ENCODE measurements around the gene SCAMP2.

Gene SCAMP2

DNA sequence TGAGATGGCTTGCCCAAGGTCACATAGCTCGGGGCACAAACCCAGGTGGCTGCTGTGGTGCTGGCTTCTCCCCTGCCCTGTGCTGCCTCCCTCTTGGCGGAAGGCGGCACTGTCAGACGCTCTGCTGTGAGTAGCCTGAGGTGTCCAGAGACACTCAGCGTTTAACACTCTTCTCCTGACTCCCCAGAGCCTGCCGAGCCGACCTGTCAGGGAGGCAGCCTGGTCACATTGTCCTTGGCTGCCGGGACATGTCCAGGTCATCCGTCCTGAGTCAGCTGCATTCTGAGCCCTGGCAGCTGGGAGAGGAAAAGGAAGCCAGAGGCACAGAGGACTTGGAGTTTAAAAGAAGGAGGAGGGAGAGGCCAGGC, 55.8 kb downstream of the SCAMP2 start:
- WGBS (ENCODE audit: insufficient coverage), result 80% methylated on average over 5 of the region's 9 CpGs
- no peak overlapping the region for H3K4me3 ChIP-seq (ENCODE audit: control insufficient read depth in 1 of 7, extremely low read depth in 1 of 7, insufficient read depth in 4 of 7, low read depth in 2 of 7, low read length in 6 of 7)
- no peak for DNase-seq
- no peak overlapping the region for H3K27ac ChIP-seq (ENCODE audit: insufficient read depth in 1 of 2, low read depth in 1 of 2, low read length in 2 of 2, poor library complexity in 1 of 2, severe bottlenecking in 2 of 2)
- no peaks in the 10 kb centered on the region for H3K9me3 ChIP-seq (ENCODE audit: control extremely low read depth in 1 of 5, control insufficient read depth in 4 of 5, insufficient read depth in 2 of 5, low read depth in 1 of 5, low read length in 4 of 5)
- no peaks in the 10 kb centered on the region for H3K36me3 ChIP-seq (ENCODE audit: control insufficient read depth in 4 of 4, insufficient read depth in 4 of 4, low read length in 3 of 4)
- H3K4me1 ChIP-seq (ENCODE audit: control extremely low read depth in 1 of 4, control insufficient read depth in 4 of 4, insufficient read depth in 4 of 4, low read length in 3 of 4), result peaks cover 0 to 7% (median 4%) of the 10 kb centered on the region in 4 experiments
- ChIA-PET POLR2A (no interaction called here), CTCF (interaction anchor here (0.7 to 1.4 kb wide), 7 partner anchors 9 to 186 kb away, joined by 3 to 6 read pairs (median 4); partner anchors contain the start of gene CPLX3)
- H3K27me3 ChIP-seq (replicated peaks in 2 of 5; ENCODE audit: control insufficient read depth in 4 of 5, insufficient read depth in 5 of 5, low read length in 4 of 5), result no peaks in the 10 kb centered on the region

DNA sequence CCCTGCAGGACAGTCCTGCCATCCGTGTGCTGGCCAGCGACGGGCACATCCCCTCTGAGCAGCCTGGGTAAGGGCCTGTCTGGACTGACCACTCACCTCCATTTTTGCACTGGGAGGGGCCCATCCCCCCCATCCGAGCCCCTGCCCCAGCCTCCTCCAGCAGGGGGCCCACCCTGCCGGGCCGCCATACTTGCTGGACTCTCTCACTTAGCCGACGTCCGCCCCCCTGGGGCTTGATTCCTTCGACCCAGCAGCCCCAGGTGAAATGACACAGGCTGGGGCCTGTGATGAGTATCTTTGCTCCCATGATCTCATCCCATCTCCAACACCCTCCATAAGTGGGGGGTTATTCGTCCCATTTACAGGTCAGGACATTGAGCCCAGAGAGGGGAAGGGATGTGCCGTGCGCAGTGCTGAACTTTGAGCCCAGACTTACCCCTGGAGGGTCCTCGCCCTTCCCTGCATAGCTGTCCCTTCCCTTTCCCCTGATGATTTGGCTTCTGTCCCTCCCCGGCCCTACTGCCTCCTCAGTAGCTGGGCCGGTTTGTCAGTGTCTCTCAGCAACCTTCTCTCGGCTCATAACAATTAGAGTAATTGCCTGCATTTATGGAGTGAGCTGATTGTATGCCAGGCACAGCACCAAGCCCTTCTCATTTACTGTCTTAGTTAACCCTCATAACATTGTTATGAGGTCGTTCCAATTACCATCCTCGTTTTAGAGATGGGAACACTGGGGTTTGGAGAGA, 56.4 kb downstream of the SCAMP2 start:
- H3K36me3 ChIP-seq (ENCODE audit: control insufficient read depth in 4 of 4, insufficient read depth in 4 of 4, low read length in 3 of 4), result no peaks in the 10 kb centered on the region
- no peak for DNase-seq
- peaks cover 0 to 7% (median 4%) of the 10 kb centered on the region in 4 experiments for H3K4me1 ChIP-seq (ENCODE audit: control extremely low read depth in 1 of 4, control insufficient read depth in 4 of 4, insufficient read depth in 4 of 4, low read length in 3 of 4)
- CTCF ChIA-PET, result interaction anchor here (0.9 to 1.4 kb wide), 6 partner anchors 9 to 186 kb away, joined by 3 to 6 read pairs (median 4); partner anchors contain the start of gene CPLX3
- H3K9me3 ChIP-seq (ENCODE audit: control extremely low read depth in 1 of 5, control insufficient read depth in 4 of 5, insufficient read depth in 2 of 5, low read depth in 1 of 5, low read length in 4 of 5), result no peaks in the 10 kb centered on the region
- POLR2A ChIA-PET, result no interaction called here
- H3K4me3 ChIP-seq (ENCODE audit: control insufficient read depth in 1 of 7, extremely low read depth in 1 of 7, insufficient read depth in 4 of 7, low read depth in 2 of 7, low read length in 6 of 7), result no peak overlapping the region
- no peak overlapping the region for H3K27ac ChIP-seq (ENCODE audit: insufficient read depth in 1 of 2, low read depth in 1 of 2, low read length in 2 of 2, poor library complexity in 1 of 2, severe bottlenecking in 2 of 2)
- 85% methylated on average over 11 of the region's 19 CpGs for WGBS (ENCODE audit: insufficient coverage)
- H3K27me3 ChIP-seq (replicated peaks in 2 of 5; ENCODE audit: control insufficient read depth in 4 of 5, insufficient read depth in 5 of 5, low read length in 4 of 5), result no peaks in the 10 kb centered on the region

DNA sequence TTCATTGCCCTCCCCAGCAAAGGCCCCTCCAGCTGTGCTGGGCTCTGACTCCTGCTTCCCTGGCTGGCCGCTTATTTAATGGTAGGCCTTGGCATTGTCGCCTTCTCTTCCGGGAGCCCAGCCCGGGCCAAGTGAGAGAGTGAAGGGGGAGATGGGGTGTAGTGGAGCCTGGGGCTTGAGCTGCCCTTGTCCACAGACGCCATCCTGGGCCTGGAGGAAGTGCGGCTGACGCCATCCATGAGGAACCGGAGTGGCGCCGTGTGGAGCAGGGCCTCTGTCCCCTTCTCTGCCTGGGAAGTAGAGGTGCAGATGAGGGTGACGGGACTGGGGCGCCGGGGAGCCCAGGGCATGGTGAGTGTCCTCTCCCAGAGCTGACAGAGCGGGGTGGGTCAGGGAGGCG, 57.2 kb downstream of the SCAMP2 start:
- POLR2A ChIA-PET, result no interaction called here
- no peak for DNase-seq
- CTCF ChIA-PET, result interaction anchor here (0.7 to 2.2 kb wide), 3 partner anchors 9 to 17 kb away, joined by 3 to 6 read pairs (median 3); no protein-coding TSS in a partner anchor

DNA sequence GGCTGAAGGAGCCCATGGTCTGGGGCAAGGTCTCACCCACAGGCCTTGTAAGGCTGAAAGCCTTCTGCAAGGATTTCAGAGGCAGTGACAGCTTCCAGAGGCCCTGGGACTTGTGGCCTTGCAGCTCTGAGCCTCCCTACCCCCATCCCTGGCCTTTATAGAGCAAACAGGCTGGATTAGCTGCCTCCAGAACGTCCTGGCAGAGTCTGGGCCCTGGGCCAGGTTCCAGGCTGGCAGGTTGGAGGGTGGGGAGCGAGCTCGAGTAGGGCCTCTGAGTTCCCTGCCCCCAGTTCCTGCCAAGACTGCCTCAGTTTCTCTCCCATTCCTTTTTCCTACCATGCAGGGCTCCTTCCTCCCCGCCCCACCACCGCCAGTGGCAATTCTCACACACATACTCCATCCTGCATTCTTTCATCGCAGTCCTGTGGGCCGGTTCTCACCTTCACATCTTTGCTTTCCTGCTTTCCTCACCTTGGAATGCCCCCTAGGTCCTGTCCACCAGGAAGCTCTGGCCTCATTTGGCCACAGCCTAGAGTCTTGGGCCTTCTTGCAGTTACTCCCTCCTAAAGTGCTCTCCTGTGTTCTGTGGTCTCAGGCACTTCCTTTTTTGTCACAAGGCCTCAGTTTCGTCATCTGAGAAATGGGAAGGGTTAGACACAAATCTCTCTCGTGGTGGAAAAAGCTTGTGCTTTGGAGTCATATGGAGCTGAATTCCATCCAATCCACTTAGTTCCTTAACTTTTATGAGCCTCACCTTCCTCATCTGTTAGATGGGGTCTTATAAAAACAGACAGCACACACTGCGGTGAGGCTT, 57.8 kb downstream of the SCAMP2 start:
- DNase-seq, result no peak
- H3K4me3 ChIP-seq (ENCODE audit: control insufficient read depth in 1 of 7, extremely low read depth in 1 of 7, insufficient read depth in 4 of 7, low read depth in 2 of 7, low read length in 6 of 7), result no peak overlapping the region
- no peaks in the 10 kb centered on the region for H3K36me3 ChIP-seq (ENCODE audit: control insufficient read depth in 4 of 4, insufficient read depth in 4 of 4, low read length in 3 of 4)
- no peak overlapping the region for H3K27ac ChIP-seq (ENCODE audit: insufficient read depth in 1 of 2, low read depth in 1 of 2, low read length in 2 of 2, poor library complexity in 1 of 2, severe bottlenecking in 2 of 2)
- H3K27me3 ChIP-seq (replicated peaks in 2 of 5; ENCODE audit: control insufficient read depth in 4 of 5, insufficient read depth in 5 of 5, low read length in 4 of 5), result no peaks in the 10 kb centered on the region
- ChIA-PET CTCF (interaction anchor here (0.7 to 2.2 kb wide), 4 partner anchors 10 to 87 kb away, joined by 3 to 6 read pairs (median 4); no protein-coding TSS in a partner anchor), POLR2A (no interaction called here)
- no peaks in the 10 kb centered on the region for H3K9me3 ChIP-seq (ENCODE audit: control extremely low read depth in 1 of 5, control insufficient read depth in 4 of 5, insufficient read depth in 2 of 5, low read depth in 1 of 5, low read length in 4 of 5)
- 86% methylated on average over 8 of the region's 10 CpGs for WGBS (ENCODE audit: insufficient coverage)
- peaks cover 0 to 7% (median 4%) of the 10 kb centered on the region in 4 experiments for H3K4me1 ChIP-seq (ENCODE audit: control extremely low read depth in 1 of 4, control insufficient read depth in 4 of 4, insufficient read depth in 4 of 4, low read length in 3 of 4)

More for the DNA sequence above, 57.2 kb downstream of the SCAMP2 start:
- H3K27me3 ChIP-seq (replicated peaks in 2 of 5; ENCODE audit: control insufficient read depth in 4 of 5, insufficient read depth in 5 of 5, low read length in 4 of 5), result no peaks in the 10 kb centered on the region
- H3K27ac ChIP-seq (ENCODE audit: insufficient read depth in 1 of 2, low read depth in 1 of 2, low read length in 2 of 2, poor library complexity in 1 of 2, severe bottlenecking in 2 of 2), result no peak overlapping the region
- H3K36me3 ChIP-seq (ENCODE audit: control insufficient read depth in 4 of 4, insufficient read depth in 4 of 4, low read length in 3 of 4), result no peaks in the 10 kb centered on the region
- H3K4me1 ChIP-seq (ENCODE audit: control extremely low read depth in 1 of 4, control insufficient read depth in 4 of 4, insufficient read depth in 4 of 4, low read length in 3 of 4), result peaks cover 0 to 7% (median 4%) of the 10 kb centered on the region in 4 experiments
- WGBS (ENCODE audit: insufficient coverage), result 92% methylated on average over 11 of the region's 15 CpGs
- no peak overlapping the region for H3K4me3 ChIP-seq (ENCODE audit: control insufficient read depth in 1 of 7, extremely low read depth in 1 of 7, insufficient read depth in 4 of 7, low read depth in 2 of 7, low read length in 6 of 7)
- H3K9me3 ChIP-seq (ENCODE audit: control extremely low read depth in 1 of 5, control insufficient read depth in 4 of 5, insufficient read depth in 2 of 5, low read depth in 1 of 5, low read length in 4 of 5), result no peaks in the 10 kb centered on the region

DNA sequence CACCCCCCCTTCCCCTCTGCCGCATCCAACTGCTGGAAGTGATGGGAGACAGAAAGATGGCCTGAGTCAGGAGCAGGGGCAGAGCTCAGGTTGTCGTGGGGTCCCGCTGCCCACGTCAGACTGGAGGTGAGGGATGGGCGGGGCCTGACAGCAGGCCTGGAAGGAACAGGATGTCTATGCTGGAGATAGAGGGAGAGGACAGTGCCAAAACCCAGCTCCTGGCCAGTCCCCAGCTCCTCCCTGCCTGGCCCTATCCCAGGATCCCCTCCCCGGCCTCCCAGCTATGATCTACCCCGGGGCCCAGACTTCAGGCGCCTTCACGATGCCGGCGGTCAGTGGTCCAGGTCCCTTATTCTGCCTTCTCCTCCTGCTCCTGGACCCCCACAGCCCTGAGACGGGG, 60.6 kb downstream of the SCAMP2 start, which contains the start of gene LMAN1L:
Gene LMAN1L, plus strand, starts transcription at position 303 of the 400 bp plus-strand sequence. Its CDS starts 20 bp downstream, at position 323.
- ChIA-PET CTCF (no interaction called here), POLR2A (interaction anchor here (0.6 kb wide), 1 partner anchor 114 kb away, joined by 3 read pairs; no protein-coding TSS in a partner anchor)
- Histone ChIP-seq H3K27ac (ENCODE audit: insufficient read depth in 1 of 2, low read depth in 1 of 2, low read length in 2 of 2, poor library complexity in 1 of 2, severe bottlenecking in 2 of 2) (no peak within 1 kb of the TSS), H3K27me3 (replicated peaks in 2 of 5; ENCODE audit: control insufficient read depth in 4 of 5, insufficient read depth in 5 of 5, low read length in 4 of 5) (no peaks in the 10 kb centered on the region), H3K4me1 (ENCODE audit: control extremely low read depth in 1 of 4, control insufficient read depth in 4 of 4, insufficient read depth in 4 of 4, low read length in 3 of 4) (no peaks in the 10 kb centered on the region), H3K36me3 (ENCODE audit: control insufficient read depth in 4 of 4, insufficient read depth in 4 of 4, low read length in 3 of 4) (no peaks in the 10 kb centered on the region), H3K9me3 (ENCODE audit: control extremely low read depth in 1 of 5, control insufficient read depth in 4 of 5, insufficient read depth in 2 of 5, low read depth in 1 of 5, low read length in 4 of 5) (no peaks in the 10 kb centered on the region), H3K4me3 (ENCODE audit: control insufficient read depth in 1 of 7, extremely low read depth in 1 of 7, insufficient read depth in 4 of 7, low read depth in 2 of 7, low read length in 6 of 7) (no peak within 1 kb of the TSS)
- WGBS (ENCODE audit: insufficient coverage), result 89% methylated on average over 11 of the region's 12 CpGs
- DNase-seq, result no peak

DNA sequence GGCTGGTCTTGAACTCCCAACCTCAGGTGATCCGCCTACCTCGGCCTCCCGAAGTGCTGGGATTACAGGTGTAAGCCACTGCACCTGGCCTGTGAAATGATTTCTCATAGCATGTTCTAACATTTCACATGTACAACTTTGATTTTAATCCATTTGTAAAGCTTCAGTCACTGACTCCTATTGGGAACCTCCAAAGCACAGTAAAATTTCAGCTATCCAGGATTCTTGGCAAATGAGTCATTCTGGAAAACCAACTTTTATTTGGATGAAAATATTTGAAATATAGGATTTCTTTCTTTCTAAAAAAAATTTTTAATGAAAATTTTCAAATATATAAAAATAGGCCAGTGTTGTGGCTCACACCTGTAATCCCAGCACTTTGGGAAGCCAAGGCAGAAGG, 63.2 kb downstream of the SCAMP2 start:
- POLR2A ChIA-PET, result no interaction called here
- no peak overlapping the region for H3K4me3 ChIP-seq (ENCODE audit: control insufficient read depth in 1 of 7, extremely low read depth in 1 of 7, insufficient read depth in 4 of 7, low read depth in 2 of 7, low read length in 6 of 7)
- 97% methylated on average over 3 of the region's 3 CpGs for WGBS (ENCODE audit: insufficient coverage)

More for the DNA sequence above, 63.2 kb downstream of the SCAMP2 start:
- H3K36me3 ChIP-seq (ENCODE audit: control insufficient read depth in 4 of 4, insufficient read depth in 4 of 4, low read length in 3 of 4), result peaks cover 0 to 1% (median under 1%) of the 10 kb centered on the region in 4 experiments
- H3K27ac ChIP-seq (ENCODE audit: insufficient read depth in 1 of 2, low read depth in 1 of 2, low read length in 2 of 2, poor library complexity in 1 of 2, severe bottlenecking in 2 of 2), result no peak overlapping the region
- CTCF ChIA-PET, result interaction anchor here (1.5 kb wide), 2 partner anchors 16 to 22 kb away, joined by 3 to 6 read pairs; no protein-coding TSS in a partner anchor
- no peaks in the 10 kb centered on the region for H3K9me3 ChIP-seq (ENCODE audit: control extremely low read depth in 1 of 5, control insufficient read depth in 4 of 5, insufficient read depth in 2 of 5, low read depth in 1 of 5, low read length in 4 of 5)
- no peaks in the 10 kb centered on the region for H3K27me3 ChIP-seq (replicated peaks in 2 of 5; ENCODE audit: control insufficient read depth in 4 of 5, insufficient read depth in 5 of 5, low read length in 4 of 5)
- DNase-seq, result no peak
- no peaks in the 10 kb centered on the region for H3K4me1 ChIP-seq (ENCODE audit: control extremely low read depth in 1 of 4, control insufficient read depth in 4 of 4, insufficient read depth in 4 of 4, low read length in 3 of 4)

All from common myeloid progenitor, CD34-positive (primary cell).